ENCODE data around the gene MAP6D1.

DNA sequence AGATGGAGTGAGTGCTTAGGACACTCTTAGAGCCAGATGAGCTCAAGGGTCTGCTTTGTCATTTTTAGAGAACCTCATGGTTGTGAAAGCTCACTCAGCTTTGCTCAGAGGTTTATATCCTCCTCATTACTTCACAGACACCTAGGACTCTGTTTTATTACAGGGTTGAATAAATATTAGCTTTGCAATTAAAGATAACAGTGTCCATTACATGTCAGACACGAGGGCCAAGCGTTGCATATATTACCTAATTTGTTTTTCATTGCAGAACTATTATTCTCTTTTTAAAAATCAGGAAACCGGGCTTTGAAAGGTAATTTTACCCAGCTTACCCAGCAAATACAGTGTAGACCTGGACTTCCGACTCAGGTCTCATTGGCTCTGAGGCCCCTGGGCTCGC lies 16.1 kb downstream of the MAP6D1 start:
- TF ChIP-seq POLR2AphosphoS5 (IDR thresholded peaks at IDR 0.05; ENCODE audit: low read depth, low read length) (no peak), POLR2A (IDR thresholded peaks at IDR 0.05; ENCODE audit: low read depth, low read length) (no peak), SPI1 (IDR thresholded peaks at IDR 0.05; ENCODE audit: low read depth, low read length) (no peak), TAF1 (IDR thresholded peaks at IDR 0.05; ENCODE audit: low read depth, low read length) (no peak), PAX5 (IDR thresholded peaks at IDR 0.05; ENCODE audit: insufficient read depth, low read length, severe bottlenecking) (no peak)
